Ascending aorta (tissue), 2 donors: Measurements from ENCODE around the gene TAF6. TPM values are rescaled to one million over a fixed set of nuclear protein-coding genes. Genes with fewer than 3 reads are reported as not detected.

ENCODE experiments used
- DNase-seq, 2 donors: peaks; one replicate each; pipeline ENCODE4 v3.0.0-alpha.2; 2019; ENCODE audit warnings: low spot score in 2 of 2
- H3K27ac ChIP-seq, 2 donors: fragments of 200-600 bp; sonication (generic); one replicate each; pipeline ENCODE4 v1.5.1; 2016 to 2017; ENCODE audit warnings: mild to moderate bottlenecking in 1 of 2
- H3K27me3 ChIP-seq: fragments of 200-600 bp; sonication (generic); one replicate; pipeline ENCODE4 v1.5.1; 2017
- H3K36me3 ChIP-seq, 2 donors: fragments of 200-600 bp; sonication (generic); one replicate each; pipeline ENCODE4 v1.5.1; 2016
- H3K4me1 ChIP-seq, 2 donors: fragments of 200-600 bp; sonication (generic); one replicate each; pipeline ENCODE4 v1.5.1; 2016 to 2017; ENCODE audit warnings: mild to moderate bottlenecking in 1 of 2
- H3K4me3 ChIP-seq, 2 donors: fragments of 200-600 bp; sonication (generic); one replicate each; pipeline ENCODE4 v1.5.1; 2016 to 2017; ENCODE audit warnings: mild to moderate bottlenecking in 1 of 2
- H3K9me3 ChIP-seq, 2 donors: fragments of 200-600 bp; sonication (generic); one replicate each; pipeline ENCODE4 v1.5.1; 2016
- CTCF ChIP-seq, 3 experiments: fragments of 200-600 bp in 2 of 3; fragments of 450-650 bp in 1 of 3; sonication (generic) in 2 of 3; IDR thresholded peaks; one replicate each; pipeline ENCODE4 v1.5.1; 2016 to 2019; ENCODE audit warnings: antibody characterized with exemption in 3 of 3, mild to moderate bottlenecking in 1 of 3, moderate library complexity in 1 of 3
- intact Hi-C: fragments of 100-400 bp; cut with DNase I; formaldehyde crosslinking; loops from one replicate; pipeline ENCODE4 v1.15.1; 2023
- total RNA-seq: library from RNA; depleted of rRNA; stranded (reverse); fragments of >200 nt; gene quantifications from one replicate; pipeline ENCODE4 v1.1.0, GENCODE V29; 2016

The TAF6 gene
- total RNA-seq, 1 donor from 2014 or later: 103 TPM

DNA sequence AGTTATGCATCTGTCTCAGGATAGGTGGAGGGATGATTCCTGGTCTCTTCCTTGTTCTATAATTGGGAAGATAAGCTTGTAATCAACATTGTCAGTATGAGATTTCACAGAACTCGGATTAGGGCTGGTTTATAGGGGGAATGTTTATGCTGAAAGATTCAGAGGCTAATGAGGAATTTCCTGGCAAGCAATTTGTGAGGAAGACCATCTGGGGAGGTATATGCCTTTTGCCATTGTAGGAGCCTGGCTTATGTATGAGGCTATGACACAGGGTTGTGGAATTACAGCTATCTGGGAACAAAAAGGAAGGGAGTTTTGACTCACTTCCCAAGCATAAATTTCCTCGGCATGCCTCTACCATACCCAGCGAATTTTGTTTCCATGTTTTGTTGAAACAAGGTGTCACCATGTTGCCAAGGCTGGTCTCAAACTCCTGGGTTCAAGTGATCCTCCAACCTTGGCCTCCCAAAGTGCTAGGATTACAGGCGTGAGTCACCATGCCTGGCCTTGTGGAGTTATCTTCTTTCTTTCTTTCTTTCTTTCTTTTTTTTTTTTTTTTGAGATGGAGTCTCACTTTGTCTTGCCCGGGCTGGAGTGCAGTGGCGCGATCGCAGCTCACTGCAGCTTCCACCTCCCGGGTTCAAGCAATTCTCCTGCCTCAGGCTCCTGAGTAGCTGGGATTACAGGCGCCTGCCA, 32.0 kb downstream of the TAF6 start:
- H3K27me3 ChIP-seq: no peaks in the 10 kb centered on the region
- peaks cover 7 to 17% of the 10 kb centered on the region in 2 donors for H3K4me1 ChIP-seq
- no peak for DNase-seq
- no peak overlapping the region for H3K4me3 ChIP-seq
- H3K36me3 ChIP-seq: peaks cover 16 to 22% of the 10 kb centered on the region in 2 donors
- no peaks in the 10 kb centered on the region for H3K9me3 ChIP-seq
- intact Hi-C loops: no loop called here
- no peak overlapping the region for H3K27ac ChIP-seq
- no peak for TF ChIP-seq CTCF (IDR thresholded peaks at IDR 0.05)

DNA sequence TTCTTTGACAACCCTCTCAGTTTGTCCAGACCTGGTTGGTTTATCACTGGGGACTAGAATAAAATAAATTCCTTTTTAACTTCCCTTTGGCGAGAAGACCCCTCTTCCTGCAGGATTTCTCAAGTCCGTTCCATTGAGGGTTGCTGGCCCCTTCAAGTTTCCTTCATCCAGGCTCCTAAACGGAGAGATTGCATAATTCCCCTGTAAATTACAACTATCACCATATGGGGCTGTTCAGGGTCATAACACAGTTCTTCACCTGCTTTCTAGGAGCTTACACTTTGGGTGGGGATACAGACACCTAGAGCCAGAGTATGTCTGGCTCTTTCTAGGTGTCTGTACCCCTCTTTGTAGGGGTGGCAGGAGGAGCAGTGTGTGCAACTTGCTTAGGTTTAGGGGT, 33.6 kb downstream of the TAF6 start:
- no peak for TF ChIP-seq CTCF (IDR thresholded peaks at IDR 0.05)
- DNase-seq: no peak
- Histone ChIP-seq H3K27me3 (no peaks in the 10 kb centered on the region), H3K36me3 (peaks cover 0 to 5% of the 10 kb centered on the region in 2 donors), H3K4me3 (no peak overlapping the region), H3K9me3 (no peaks in the 10 kb centered on the region), H3K4me1 (peaks cover 7 to 23% of the 10 kb centered on the region in 2 donors), H3K27ac (no peak overlapping the region)
- intact Hi-C loops: no loop called here

DNA sequence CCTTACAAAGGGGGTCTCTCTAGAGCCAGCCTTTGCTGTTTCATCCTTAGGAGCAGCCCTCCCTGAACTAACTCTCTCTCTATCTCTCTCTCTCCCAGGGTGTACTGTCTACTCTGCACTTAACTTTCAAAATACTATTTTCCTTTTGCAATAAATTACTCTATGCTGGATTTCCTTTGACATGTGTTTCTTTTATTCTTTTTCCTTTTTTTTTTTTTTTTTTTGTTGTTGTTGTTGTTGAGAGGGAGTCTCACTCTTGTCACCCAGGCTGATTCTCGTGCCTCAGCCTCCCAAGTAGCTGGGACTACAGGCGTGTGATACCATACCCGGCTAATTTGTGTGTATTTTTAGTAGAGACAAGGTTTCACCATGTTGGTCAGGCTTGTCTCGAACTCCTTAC, 36.2 kb downstream of the TAF6 start:
- H3K27ac ChIP-seq: no peak overlapping the region

GRCh38 chr7:100081535-100082102, 37.5 kb downstream of the TAF6 start, which contains the start of gene ZNF3:
Gene ZNF3 (minus strand): TSS chr7:100081723. CDS start chr7:100077357, 4,366 bp downstream.
- H3K27ac ChIP-seq: peak within 1 kb of the TSS; percentile 77 to 85
- no peaks in the 10 kb centered on the region for H3K27me3 ChIP-seq
- peak; percentile 93 to 97 (median 96) for TF ChIP-seq CTCF (IDR thresholded peaks at IDR 0.05)
- intact Hi-C loops: loop anchor here (1.0 to 5.0 kb wide), 5 partner anchors 20 to 164 kb away; partner anchors contain the start of genes AP4M1, MCM7, TRIM4 and ZKSCAN1
- peak within 1 kb of the TSS; percentile 87 to 97 for H3K4me3 ChIP-seq
- peak; percentile 93 to 99 for DNase-seq
- peaks cover 0 to 26% of the 10 kb centered on the region in 2 donors for H3K4me1 ChIP-seq
- no peaks in the 10 kb centered on the region for H3K9me3 ChIP-seq
- peaks cover 7 to 18% of the 10 kb centered on the region in 2 donors for H3K36me3 ChIP-seq

More for the DNA sequence above, 36.2 kb downstream of the TAF6 start:
- peaks cover 0 to 26% of the 10 kb centered on the region in 2 donors for H3K4me1 ChIP-seq
- intact Hi-C loops: loop anchor here (5.0 kb wide), 2 partner anchors 91 to 166 kb away; partner anchors contain the start of gene TRIM4
- peaks cover 5 to 9% of the 10 kb centered on the region in 2 donors for H3K36me3 ChIP-seq
- no peaks in the 10 kb centered on the region for H3K9me3 ChIP-seq
- DNase-seq: no peak
- no peak for TF ChIP-seq CTCF (IDR thresholded peaks at IDR 0.05)
- H3K4me3 ChIP-seq: no peak overlapping the region
- no peaks in the 10 kb centered on the region for H3K27me3 ChIP-seq

GRCh38 chr7:100080907-100081534, 38.1 kb downstream of the TAF6 start:
- Histone ChIP-seq H3K4me1 (peaks cover 0 to 26% of the 10 kb centered on the region in 2 donors), H3K27me3 (no peaks in the 10 kb centered on the region), H3K36me3 (peaks cover 13 to 24% of the 10 kb centered on the region in 2 donors), H3K9me3 (no peaks in the 10 kb centered on the region), H3K4me3 (peak overlapping the region; percentile 87 to 97), H3K27ac (peak overlapping the region; percentile 77 to 85)
- no peak for TF ChIP-seq CTCF (IDR thresholded peaks at IDR 0.05)
- DNase-seq: no peak
- intact Hi-C loops: loop anchor here (1.0 to 5.0 kb wide), 5 partner anchors 20 to 164 kb away; partner anchors contain the start of genes AP4M1, MCM7, TRIM4 and ZKSCAN1
